ENCODE measurements around the gene GSK3A. TPM values are rescaled to one million over a fixed set of nuclear protein-coding genes. Genes with fewer than 3 reads are reported as not detected.

The GSK3A gene
- total RNA-seq, 1 experiment from 2014 or later: 70.1 TPM

- POLR2A ChIA-PET (ENCODE audit: low non-redundant PET): interaction anchor here (0.6 kb wide), 1 partner anchor 32 kb away, joined by 4 read pairs; no protein-coding TSS in a partner anchor
- peak overlapping the region; percentile 42 for H3K4me3 ChIP-seq (ENCODE audit: low read depth, low read length, poor library complexity, severe bottlenecking)
- CTCF ChIA-PET: no interaction called here
- peaks cover 58% of the 10 kb centered on the region for H3K4me1 ChIP-seq (ENCODE audit: insufficient read depth, low read length, poor library complexity, severe bottlenecking)
- no TSS peak for BruUV-seq (replicated peaks)
- peaks cover 11% of the 10 kb centered on the region for H3K36me3 ChIP-seq (ENCODE audit: insufficient read depth, low read length, poor library complexity, severe bottlenecking)
- intact Hi-C loops (cut with micrococcal nuclease; ENCODE audit: unreplicated experiment): no loop called here
- H3K27me3 ChIP-seq (replicated peaks; ENCODE audit: insufficient read depth, low read depth, low read length, poor library complexity): no peaks in the 10 kb centered on the region
- H3K9me3 ChIP-seq (ENCODE audit: low read depth, low read length, poor library complexity, severe bottlenecking): no peaks in the 10 kb centered on the region
- H3K27ac ChIP-seq (ENCODE audit: low read depth, low read length, poor library complexity, severe bottlenecking): peak overlapping the region; percentile 91
- no peak for DNase-seq (ENCODE audit: low spot score)
- TF ChIP-seq CTCF (conservative IDR thresholded peaks at IDR 0.05; ENCODE audit: low read depth, low read length): no peak
- no peak for TF ChIP-seq EZH2 (IDR thresholded peaks at IDR 0.05; ENCODE audit: borderline replicate concordance, low read depth, low read length, poor library complexity, severe bottlenecking)
Measured at GRCh38 chr19:42282819-42283187, 40.4 kb upstream of the GSK3A start.

- Histone ChIP-seq H3K27me3 (replicated peaks; ENCODE audit: insufficient read depth, low read depth, low read length, poor library complexity) (no peaks in the 10 kb centered on the region), H3K9me3 (ENCODE audit: low read depth, low read length, poor library complexity, severe bottlenecking) (no peaks in the 10 kb centered on the region), H3K4me1 (ENCODE audit: insufficient read depth, low read length, poor library complexity, severe bottlenecking) (peaks cover 62% of the 10 kb centered on the region), H3K4me3 (ENCODE audit: low read depth, low read length, poor library complexity, severe bottlenecking) (peak overlapping the region; percentile 70), H3K36me3 (ENCODE audit: insufficient read depth, low read length, poor library complexity, severe bottlenecking) (peaks cover 4% of the 10 kb centered on the region), H3K27ac (ENCODE audit: low read depth, low read length, poor library complexity, severe bottlenecking) (peak overlapping the region; percentile 91)
- peak; percentile 45 for DNase-seq (ENCODE audit: low spot score)
- BruUV-seq (replicated peaks): no TSS peak
- ChIA-PET CTCF (interaction anchor here (0.9 kb wide), 1 partner anchor 36 kb away, joined by 4 read pairs; no protein-coding TSS in a partner anchor), POLR2A (ENCODE audit: low non-redundant PET) (interaction anchor here (0.6 kb wide), 2 partner anchors 31 to 137 kb away, joined by 4 to 9 read pairs; no protein-coding TSS in a partner anchor)
- intact Hi-C loops (cut with micrococcal nuclease; ENCODE audit: unreplicated experiment): loop anchor here (2.0 kb wide), 1 partner anchor 31 kb away; no protein-coding TSS in a partner anchor
- TF ChIP-seq CTCF (conservative IDR thresholded peaks at IDR 0.05; ENCODE audit: low read depth, low read length): no peak
Measured at GRCh38 chr19:42281827-42282762, 39.7 kb upstream of the GSK3A start.

GRCh38 chr19:42281146-42281826 lies 38.9 kb upstream of the GSK3A start:
- DNase-seq (ENCODE audit: low spot score): peak; percentile 77
- H3K27me3 ChIP-seq (replicated peaks; ENCODE audit: insufficient read depth, low read depth, low read length, poor library complexity): no peaks in the 10 kb centered on the region
- CTCF ChIA-PET: interaction anchor here (0.9 kb wide), 1 partner anchor 36 kb away, joined by 4 read pairs; no protein-coding TSS in a partner anchor
- H3K36me3 ChIP-seq (ENCODE audit: insufficient read depth, low read length, poor library complexity, severe bottlenecking): no peaks in the 10 kb centered on the region
- H3K4me1 ChIP-seq (ENCODE audit: insufficient read depth, low read length, poor library complexity, severe bottlenecking): peaks cover 60% of the 10 kb centered on the region
- no peak for TF ChIP-seq CTCF (conservative IDR thresholded peaks at IDR 0.05; ENCODE audit: low read depth, low read length)
- TF ChIP-seq EZH2 (IDR thresholded peaks at IDR 0.05; ENCODE audit: borderline replicate concordance, low read depth, low read length, poor library complexity, severe bottlenecking): no peak
- peak overlapping the region; percentile 91 for H3K27ac ChIP-seq (ENCODE audit: low read depth, low read length, poor library complexity, severe bottlenecking)
- no peaks in the 10 kb centered on the region for H3K9me3 ChIP-seq (ENCODE audit: low read depth, low read length, poor library complexity, severe bottlenecking)
- BruUV-seq (replicated peaks): no TSS peak
- H3K4me3 ChIP-seq (ENCODE audit: low read depth, low read length, poor library complexity, severe bottlenecking): peak overlapping the region; percentile 70
- POLR2A ChIA-PET (ENCODE audit: low non-redundant PET): interaction anchor here (0.6 kb wide), 2 partner anchors 138 to 322 kb away, joined by 4 to 9 read pairs; partner anchors contain the start of gene RABAC1
- intact Hi-C loops (cut with micrococcal nuclease; ENCODE audit: unreplicated experiment): loop anchor here (2.0 kb wide), 1 partner anchor 30 kb away; no protein-coding TSS in a partner anchor
